GM21825 (cell line): ENCODE results near the gene TRANK1.
"Not testable (repeated sequence)": the region's sequence is repeated elsewhere in the genome, so short reads cannot be mapped to it uniquely, and the experiment has no call there.

ENCODE experiments used
- ATAC-seq: cut with Tn5 transposase; IDR thresholded peaks from one replicate; pipeline ENCODE4 v1.9.1; 2021; ENCODE audit warnings: mild to moderate bottlenecking, moderate library complexity; ENCODE audit not compliant: unreplicated experiment

TRANK1 gene

GRCh38 chr3:36944641-36945270, at the start of gene TRANK1:
Gene TRANK1, minus strand, starts transcription at chr3:36945054. Its CDS starts 245 bp downstream, at chr3:36944809.
- ATAC-seq = peak; percentile 62

- ATAC-seq = peak; percentile 92
Measured at GRCh38 chr3:36993326-36994283, 48.8 kb upstream of the TRANK1 start, which contains the start of gene MLH1. Gene MLH1, plus strand, starts transcription at chr3:36993518. Its CDS starts 30 bp downstream, at chr3:36993548.

GRCh38 chr3:36992806-36993325, 48.0 kb upstream of the TRANK1 start, which contains the start of gene EPM2AIP1:
Gene EPM2AIP1, minus strand, starts transcription at chr3:36993131. Its CDS starts 54 bp downstream, at chr3:36993077.
- ATAC-seq = peak; percentile 84

- ATAC-seq = no peak
Measured at GRCh38 chr3:36991923-36992805, 47.3 kb upstream of the TRANK1 start.

- no peak for ATAC-seq
Measured at GRCh38 chr3:36991147-36991546, 46.3 kb upstream of the TRANK1 start.

GRCh38 chr3:36989568-36989967, 44.7 kb upstream of the TRANK1 start:
- ATAC-seq = no peak

- no peak for ATAC-seq
Measured at GRCh38 chr3:36989005-36989404, 44.2 kb upstream of the TRANK1 start.

GRCh38 chr3:36988356-36988755, 43.5 kb upstream of the TRANK1 start:
- ATAC-seq = no peak

GRCh38 chr3:36981006-36981405, 36.2 kb upstream of the TRANK1 start:
- no peak for ATAC-seq

GRCh38 chr3:36973139-36973538, 28.3 kb upstream of the TRANK1 start:
- no peak for ATAC-seq

- no peak for ATAC-seq
Measured at GRCh38 chr3:36972163-36972562, 27.3 kb upstream of the TRANK1 start.

GRCh38 chr3:36969540-36970432, 24.9 kb upstream of the TRANK1 start:
- peak; percentile 99 for ATAC-seq

- no peak for ATAC-seq
Measured at GRCh38 chr3:36969085-36969484, 24.2 kb upstream of the TRANK1 start.

GRCh38 chr3:36965440-36965839, 20.6 kb upstream of the TRANK1 start:
- ATAC-seq = no peak

- no peak for ATAC-seq
Measured at GRCh38 chr3:36964817-36965216, 20.0 kb upstream of the TRANK1 start.

- ATAC-seq = no peak
Measured at GRCh38 chr3:36964331-36964730, 19.5 kb upstream of the TRANK1 start.

- ATAC-seq = not testable (repeated sequence)
Measured at GRCh38 chr3:36963008-36963407, 18.2 kb upstream of the TRANK1 start.

GRCh38 chr3:36960502-36960901, 15.6 kb upstream of the TRANK1 start:
- no peak for ATAC-seq

- no peak for ATAC-seq
Measured at GRCh38 chr3:36959821-36960220, 15.0 kb upstream of the TRANK1 start.
